ENCODE data around the gene EPHA10.

DNA sequence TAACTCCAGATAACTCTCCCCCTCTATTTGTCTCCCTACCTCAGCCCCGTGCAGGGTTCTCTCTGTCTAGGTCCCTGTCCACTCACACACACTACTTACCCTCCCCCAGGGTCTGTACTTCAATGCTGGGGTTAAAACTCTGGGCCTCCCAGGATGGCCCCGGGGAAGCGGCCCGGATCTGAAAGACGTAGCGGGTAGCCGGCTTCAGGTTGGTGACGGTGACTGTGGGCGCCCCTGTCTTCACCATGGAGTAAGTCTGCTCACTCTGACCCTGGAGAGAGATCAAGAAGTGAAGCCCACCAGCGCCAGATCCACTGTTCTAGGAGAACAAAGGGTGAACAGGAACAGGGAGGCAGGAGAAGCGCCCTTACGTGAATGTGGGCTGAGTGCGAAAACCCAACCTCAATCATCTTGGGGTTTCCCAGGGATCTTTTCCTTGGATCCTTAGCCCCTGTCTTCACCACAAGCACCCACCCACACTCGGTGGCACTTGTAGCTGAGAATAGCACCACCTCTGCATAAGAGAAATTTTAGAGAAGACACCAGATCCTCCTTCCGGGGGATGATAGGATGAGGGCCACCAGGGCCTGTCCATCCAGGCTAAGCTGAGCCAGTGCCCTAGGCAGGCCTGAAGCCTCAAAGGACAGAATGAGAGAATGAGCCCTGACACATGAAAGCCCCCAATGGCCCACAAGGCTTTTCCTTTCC, 33.5 kb downstream of the EPHA10 start:
- TF ChIP-seq EZH2 (IDR thresholded peaks at IDR 0.05) (no peak), POLR2AphosphoS5 (IDR thresholded peaks at IDR 0.05; ENCODE audit: borderline replicate concordance, low read depth, low read length) (no peak), FOXP2 (optimal IDR thresholded peaks at IDR 0.05; ENCODE audit: control extremely low read depth, extremely low read length, insufficient read depth) (no peak)
